Ectodermal cell (in vitro differentiated cells): ENCODE measurements around the gene TTC9. TPM values are rescaled to one million over a fixed set of nuclear protein-coding genes. Genes with fewer than 3 reads are reported as not detected.

Experiments
- H3K27ac ChIP-seq: 2 replicates; pipeline ENCODE4 v1.7.0; 2013; ENCODE audit warnings: mild to moderate bottlenecking, low read depth, low read length; ENCODE audit not compliant: insufficient read depth, poor library complexity, severe bottlenecking
- H3K27me3 ChIP-seq: 2 replicates; pipeline ENCODE4 v1.7.0; 2013; ENCODE audit warnings: mild to moderate bottlenecking, low read length; ENCODE audit not compliant: insufficient read depth, control insufficient read depth, poor library complexity, severe bottlenecking
- H3K36me3 ChIP-seq: one replicate; pipeline ENCODE4 v1.7.0; 2013; ENCODE audit warnings: low read length; ENCODE audit not compliant: control insufficient read depth, insufficient read depth
- H3K4me1 ChIP-seq: one replicate; pipeline ENCODE4 v1.7.0; 2013; ENCODE audit warnings: low read length; ENCODE audit not compliant: control insufficient read depth, insufficient read depth
- H3K4me3 ChIP-seq: 2 replicates; pipeline ENCODE4 v1.7.0; 2013; ENCODE audit warnings: low read depth, low read length, control low read depth; ENCODE audit not compliant: insufficient read depth
- H3K9me3 ChIP-seq: 2 replicates; pipeline ENCODE4 v1.7.0; 2013; ENCODE audit warnings: mild to moderate bottlenecking, low read length, moderate library complexity; ENCODE audit not compliant: control insufficient read depth
- WGBS, 2 experiments: methylation state at CpG; one replicate each; pipeline ENCODE4 v1.1.7; 2013; ENCODE audit warnings: missing lambda C conversion rate in 2 of 2; 5-methylcytosine and 5-hydroxymethylcytosine counted together
- polyA plus RNA-seq, 4 experiments: library from polyadenylated mRNA; stranded (reverse); fragments of 50-300 nt; gene quantifications; one replicate each; pipeline ENCODE4 v1.2.3, GENCODE V29; 2013

TTC9 gene
- 3.9 TPM for polyA plus RNA-seq (2013, experiment 1 of 4)
- polyA plus RNA-seq (2013, experiment 2 of 4) = 4.4 TPM
- polyA plus RNA-seq (2013, experiment 3 of 4) = 3.4 TPM
- polyA plus RNA-seq (2013, experiment 4 of 4) = 4.2 TPM

DNA sequence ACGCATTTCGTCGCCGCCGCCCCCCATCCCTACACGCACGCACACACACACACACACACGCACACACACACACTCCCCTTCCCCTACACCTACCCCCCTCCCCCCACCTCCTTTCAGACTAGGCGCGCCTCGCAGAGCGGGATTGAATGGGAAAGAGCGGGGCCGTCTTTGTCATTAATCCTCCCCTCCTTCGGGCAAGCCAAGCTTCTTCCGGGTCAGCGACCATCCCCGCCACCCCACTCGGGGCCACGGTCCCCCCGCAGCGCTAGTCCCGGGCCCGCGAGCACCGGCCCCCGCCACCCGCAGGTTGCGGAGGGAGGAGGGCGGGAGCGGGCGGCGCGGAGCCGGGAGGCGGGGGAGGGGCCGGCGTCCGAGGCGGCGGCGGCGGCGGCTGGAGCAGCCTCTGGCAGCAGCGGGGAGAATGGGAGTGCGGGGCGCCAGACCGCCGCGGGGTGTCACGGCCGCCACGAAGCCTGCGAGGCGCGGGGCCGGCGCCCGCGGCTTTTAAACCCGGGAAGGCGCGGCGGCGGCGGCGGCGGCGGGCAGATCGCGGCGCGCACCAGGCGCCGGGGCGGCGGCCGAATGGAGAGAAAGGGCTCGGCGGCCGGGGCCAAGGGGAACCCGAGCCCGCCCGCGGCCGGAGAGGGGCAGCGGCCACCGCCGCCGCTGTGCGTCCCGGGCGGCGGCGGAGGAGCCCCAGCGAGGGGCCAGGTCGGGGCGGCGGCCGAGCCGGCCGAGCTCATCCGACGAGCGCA lies at the start of gene TTC9:
TTC9 (plus strand) TSS at position 369 of the 755 bp plus-strand sequence; CDS start at position 583, 214 bp downstream.
- H3K4me3 ChIP-seq = peak within 1 kb of the TSS; percentile 67
- WGBS, 2 experiments = 0% methylated on average over 105 of the region's 105 CpGs
- H3K27me3 ChIP-seq = peaks cover 38% of the 10 kb centered on the region
- H3K4me1 ChIP-seq = peaks cover 8% of the 10 kb centered on the region
- no peaks in the 10 kb centered on the region for H3K36me3 ChIP-seq
- H3K27ac ChIP-seq = no peak within 1 kb of the TSS
- H3K9me3 ChIP-seq = no peaks in the 10 kb centered on the region

DNA sequence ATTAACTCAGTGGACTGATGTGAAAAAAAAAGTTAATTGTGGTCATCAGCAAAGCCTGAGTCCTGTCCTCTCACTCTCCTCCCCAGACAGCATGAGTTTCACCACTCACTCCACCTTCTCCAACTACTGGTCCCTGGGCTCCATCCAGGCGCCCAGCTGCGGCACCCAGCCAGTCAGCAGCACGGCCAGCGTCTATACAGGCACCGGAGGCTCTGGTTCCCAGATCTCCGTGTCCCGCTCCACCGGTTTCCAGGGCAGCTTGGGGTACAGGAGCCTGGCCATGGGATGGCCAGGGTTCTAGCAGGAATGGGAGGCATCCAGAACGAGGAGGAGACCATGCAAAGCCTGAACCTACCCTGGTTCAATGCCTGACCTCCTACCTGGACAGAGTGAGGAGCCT lies 47.3 kb upstream of the TTC9 start:
- no peaks in the 10 kb centered on the region for H3K27me3 ChIP-seq
- no peak overlapping the region for H3K4me3 ChIP-seq
- no peaks in the 10 kb centered on the region for H3K9me3 ChIP-seq
- H3K27ac ChIP-seq = no peak overlapping the region
- H3K36me3 ChIP-seq = peaks cover 60% of the 10 kb centered on the region
- WGBS, 2 experiments = 93 to 96% methylated on average over 9 of the region's 9 CpGs
- H3K4me1 ChIP-seq = peaks cover 5% of the 10 kb centered on the region

DNA sequence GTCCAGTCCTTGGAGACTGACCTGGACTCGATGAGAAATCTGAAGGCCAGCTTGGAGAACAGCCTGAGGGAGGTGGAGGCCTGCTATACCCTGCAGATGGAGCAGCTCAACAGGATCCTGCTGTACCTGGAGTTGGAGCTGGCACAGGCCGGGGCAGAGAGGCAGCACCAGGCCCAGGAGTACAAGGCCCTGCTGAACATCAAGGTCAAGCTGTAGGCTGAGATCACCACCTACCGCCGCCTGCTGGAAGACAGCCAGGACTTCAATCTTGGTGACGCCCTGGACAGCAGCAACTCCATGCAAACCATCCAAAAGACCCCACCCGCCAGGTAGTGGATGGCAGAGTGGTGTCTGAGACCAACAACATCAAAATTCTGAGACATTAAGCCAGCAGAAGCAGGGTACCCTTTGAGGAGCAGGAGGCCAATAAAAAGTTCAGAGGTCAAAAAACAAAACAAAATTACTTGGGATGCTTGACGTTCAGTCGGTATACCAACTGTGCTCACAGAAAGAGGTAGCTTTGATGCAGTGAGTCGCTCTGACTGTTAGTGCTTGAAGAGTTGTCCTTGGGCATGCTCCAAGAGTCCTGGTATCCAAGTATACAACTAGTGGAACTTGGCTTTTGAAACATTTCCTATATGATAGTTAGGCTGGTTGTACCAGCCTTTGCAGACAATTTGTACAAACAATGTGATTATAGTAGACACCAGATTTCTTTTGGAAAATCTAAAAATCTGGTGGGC lies 46.1 kb upstream of the TTC9 start:
- peaks cover 7% of the 10 kb centered on the region for H3K4me1 ChIP-seq
- no peaks in the 10 kb centered on the region for H3K27me3 ChIP-seq
- no peak overlapping the region for H3K4me3 ChIP-seq
- 94 to 95% methylated on average over 9 of the region's 9 CpGs for WGBS, 2 experiments
- no peak overlapping the region for H3K27ac ChIP-seq
- peaks cover 50% of the 10 kb centered on the region for H3K36me3 ChIP-seq
- H3K9me3 ChIP-seq = no peaks in the 10 kb centered on the region

DNA sequence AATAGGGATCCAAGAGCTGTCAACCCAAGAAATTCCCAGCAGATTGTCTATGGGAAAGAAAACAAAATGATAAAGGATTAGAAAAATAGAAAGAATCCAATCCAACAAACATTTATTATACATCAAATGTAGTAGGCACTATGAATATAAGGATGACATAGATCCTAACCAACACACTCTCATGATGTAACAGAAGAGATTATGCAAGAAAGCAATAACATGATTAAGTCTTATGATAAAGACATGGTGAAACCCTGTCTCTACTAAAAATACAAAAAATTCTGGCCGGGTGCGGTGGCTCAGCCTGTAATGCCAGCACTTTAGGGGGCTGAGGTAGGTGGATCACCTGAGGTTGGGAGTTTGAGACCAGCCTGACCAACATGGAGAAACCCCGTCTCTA lies 44.0 kb upstream of the TTC9 start:
- no peak overlapping the region for H3K4me3 ChIP-seq
- H3K9me3 ChIP-seq = no peaks in the 10 kb centered on the region
- peaks cover 32% of the 10 kb centered on the region for H3K36me3 ChIP-seq
- peaks cover 7% of the 10 kb centered on the region for H3K4me1 ChIP-seq
- WGBS, 2 experiments = 86 to 94% methylated on average over 3 of the region's 3 CpGs
- H3K27ac ChIP-seq = no peak overlapping the region
- peaks cover 2% of the 10 kb centered on the region for H3K27me3 ChIP-seq

DNA sequence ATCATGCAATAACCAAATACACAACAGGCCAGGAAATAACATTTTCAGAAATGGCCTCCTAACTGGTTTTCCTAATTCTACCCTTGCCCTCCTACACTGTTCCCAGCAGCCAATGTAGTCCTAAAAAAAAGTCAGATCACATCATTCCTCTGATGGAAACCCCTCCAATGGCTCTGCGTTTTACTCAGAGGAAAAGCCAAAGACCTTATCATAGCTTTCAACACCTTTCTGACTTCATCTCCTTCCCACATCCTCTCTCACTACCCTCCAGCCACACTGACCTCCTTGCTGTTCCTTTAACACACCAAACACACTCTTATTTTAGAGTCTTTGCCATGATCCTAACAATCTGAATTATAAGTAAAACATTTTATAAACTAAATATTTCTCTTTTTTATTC lies 42.4 kb upstream of the TTC9 start:
- 82 to 95% methylated on average over 1 of the region's 1 CpG for WGBS, 2 experiments

DNA sequence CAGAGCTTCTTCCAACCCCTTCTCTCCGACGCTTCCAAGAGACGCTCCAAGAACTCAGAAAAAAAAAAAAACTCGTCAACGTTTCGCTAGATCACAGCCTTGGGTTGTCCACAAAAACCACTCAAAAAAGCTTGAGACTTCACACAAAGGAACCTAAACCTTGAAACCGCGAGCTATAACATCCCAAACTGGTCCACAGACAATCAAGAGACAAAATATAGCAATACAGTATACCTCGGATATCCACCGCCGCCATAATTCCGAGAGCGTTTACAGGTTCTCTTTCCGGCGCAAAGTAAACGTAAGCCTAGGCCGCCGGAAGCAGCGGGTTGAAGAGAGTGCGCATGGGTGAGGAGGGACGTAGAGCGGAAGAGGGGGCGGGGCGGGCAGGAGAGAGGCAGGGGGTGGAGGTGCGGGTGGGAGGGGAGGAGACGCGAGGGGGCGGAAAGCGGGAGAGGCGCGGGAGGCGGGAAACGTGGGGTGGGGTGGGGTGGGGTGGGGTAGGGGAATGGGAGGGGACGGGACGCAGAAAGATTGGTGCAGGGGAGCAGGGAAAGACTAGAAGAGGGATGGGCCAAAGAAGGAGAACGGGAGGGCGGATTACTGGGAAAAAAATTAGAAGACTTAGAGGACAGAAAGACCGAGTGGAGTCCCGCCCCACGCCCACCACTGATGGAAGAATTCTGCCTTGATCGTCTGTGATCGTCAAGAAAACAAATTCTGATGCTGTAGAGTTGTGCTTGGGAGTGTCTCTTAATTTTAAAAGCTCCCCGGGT lies 41.1 kb upstream of the TTC9 start, which contains the start of gene MED6:
MED6 (minus strand) TSS at position 274 of the 776 bp plus-strand sequence; CDS start at position 256, 18 bp downstream.
- Histone ChIP-seq H3K36me3 (peaks cover 8% of the 10 kb centered on the region), H3K4me1 (peaks cover 7% of the 10 kb centered on the region)

More for the DNA sequence above, 42.4 kb upstream of the TTC9 start:
- Histone ChIP-seq H3K4me1 (peaks cover 7% of the 10 kb centered on the region), H3K27ac (no peak overlapping the region), H3K4me3 (peak overlapping the region; percentile 75), H3K27me3 (peaks cover 8% of the 10 kb centered on the region), H3K36me3 (peaks cover 19% of the 10 kb centered on the region), H3K9me3 (no peaks in the 10 kb centered on the region)

DNA sequence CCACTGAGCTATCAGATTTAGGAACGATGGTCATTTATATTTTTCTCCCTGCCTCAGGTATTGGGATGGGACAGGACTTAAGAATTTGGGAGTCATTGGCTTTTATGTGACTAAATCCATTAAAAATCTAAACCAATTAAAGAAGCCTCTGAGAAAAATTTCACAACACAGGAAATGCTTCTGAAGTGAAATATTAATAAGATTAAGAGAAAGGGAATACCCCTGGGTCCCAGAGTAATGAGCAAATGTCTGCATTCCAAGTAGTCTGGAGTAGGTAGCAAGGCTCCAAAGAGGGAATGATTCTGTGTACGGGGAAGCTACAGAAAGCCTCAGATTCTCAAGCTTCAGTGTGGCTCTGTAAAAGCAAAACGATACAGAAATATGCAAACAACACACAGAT lies 40.6 kb upstream of the TTC9 start:
- H3K4me1 ChIP-seq = peaks cover 7% of the 10 kb centered on the region
- no peaks in the 10 kb centered on the region for H3K9me3 ChIP-seq
- H3K27ac ChIP-seq = peak overlapping the region; percentile 16
- 72 to 75% methylated on average over 3 of the region's 3 CpGs for WGBS, 2 experiments
- peaks cover 2% of the 10 kb centered on the region for H3K36me3 ChIP-seq
- H3K4me3 ChIP-seq = peak overlapping the region; percentile 42
- H3K27me3 ChIP-seq = peaks cover 8% of the 10 kb centered on the region

More for the DNA sequence above, 41.1 kb upstream of the TTC9 start, which contains the start of gene MED6:
- 1% methylated on average over 38 to 40 of the region's 43 CpGs for WGBS, 2 experiments
- Histone ChIP-seq H3K27ac (peak within 1 kb of the TSS; percentile 47), H3K4me3 (peak within 1 kb of the TSS; percentile 75), H3K9me3 (no peaks in the 10 kb centered on the region), H3K27me3 (peaks cover 8% of the 10 kb centered on the region)

DNA sequence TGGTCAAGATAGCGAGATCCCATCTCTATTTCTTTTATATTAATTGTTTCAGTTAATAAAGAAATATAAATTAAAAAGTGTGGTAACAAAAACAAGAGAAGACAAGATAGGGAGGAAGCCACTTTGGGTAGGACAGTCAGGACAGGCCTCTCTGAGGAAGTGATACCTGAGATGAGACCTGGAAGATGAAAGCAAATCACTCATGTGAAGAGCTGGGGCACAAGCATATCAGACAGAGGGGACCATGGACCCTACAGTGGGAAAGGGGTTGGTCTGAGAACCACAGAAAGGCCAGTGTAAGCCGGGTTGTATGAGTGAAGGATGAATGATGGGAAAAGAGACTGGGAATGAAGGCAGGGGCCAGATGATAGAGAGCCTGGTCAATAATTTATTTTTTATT lies 39.5 kb upstream of the TTC9 start:
- H3K4me3 ChIP-seq = no peak overlapping the region
- no peak overlapping the region for H3K27ac ChIP-seq
- no peaks in the 10 kb centered on the region for H3K9me3 ChIP-seq
- H3K36me3 ChIP-seq = no peaks in the 10 kb centered on the region
- WGBS, 2 experiments = 91 to 95% methylated on average over 1 of the region's 2 CpGs
- peaks cover 11% of the 10 kb centered on the region for H3K27me3 ChIP-seq
- H3K4me1 ChIP-seq = peaks cover 7% of the 10 kb centered on the region

DNA sequence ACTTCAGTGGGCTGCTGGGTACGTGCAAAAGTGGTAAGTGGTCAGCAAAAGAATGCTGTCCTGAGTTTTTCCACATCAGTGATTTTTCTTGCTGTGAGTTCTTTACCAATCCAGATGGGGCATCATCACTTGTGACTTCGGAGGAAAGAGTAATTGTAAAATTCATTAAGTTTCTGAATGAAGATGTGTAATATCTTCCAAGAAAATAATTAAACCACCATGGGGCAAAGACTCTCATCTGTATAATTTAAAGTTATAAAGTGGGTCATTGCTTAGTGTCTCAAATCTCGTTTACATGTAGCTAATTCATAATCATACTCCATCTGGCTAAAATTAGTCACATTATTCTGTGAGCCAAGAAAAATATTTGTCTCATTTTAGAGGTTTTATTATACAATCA lies 30.5 kb upstream of the TTC9 start:
- Histone ChIP-seq H3K9me3 (no peaks in the 10 kb centered on the region), H3K27me3 (peaks cover 3% of the 10 kb centered on the region), H3K36me3 (no peaks in the 10 kb centered on the region), H3K4me1 (no peaks in the 10 kb centered on the region), H3K27ac (no peak overlapping the region), H3K4me3 (no peak overlapping the region)
- WGBS, 2 experiments = 74 to 90% methylated on average over 1 to 3 of the region's 3 CpGs
